ENCODE data around the gene CALML3.
A peak's percentile ranks its signal among the peaks of the same experiment; 100 is the strongest.

Gene CALML3

GRCh38 chr10:5545011-5545410 is 20.2 kb downstream of the CALML3 start:
- no peak for DNase-seq

GRCh38 chr10:5545426-5545777 is 20.6 kb downstream of the CALML3 start:
- no peak for DNase-seq

- peak in 1 of 2 experiments; percentile 18 for DNase-seq
Measured at GRCh38 chr10:5545778-5546710, 21.3 kb downstream of the CALML3 start.

- DNase-seq = peak in 1 of 2 experiments; percentile 33
Measured at GRCh38 chr10:5546891-5547680, 22.3 kb downstream of the CALML3 start.

DNA sequence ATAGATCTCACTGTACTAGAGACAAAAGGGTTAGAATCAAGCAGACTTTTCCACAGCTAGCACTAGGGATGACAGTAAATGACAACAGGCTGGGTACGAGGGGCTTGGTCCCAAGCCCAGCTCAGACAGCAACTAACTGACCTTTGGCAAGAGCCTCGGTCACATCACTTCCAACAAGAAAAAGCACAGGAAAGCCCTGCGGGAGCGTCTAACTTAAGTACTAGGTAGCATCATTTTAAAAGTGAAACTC is 22.8 kb downstream of the CALML3 start:
- no peak for DNase-seq

GRCh38 chr10:5547931-5548660 is 23.3 kb downstream of the CALML3 start:
- DNase-seq = peak in 1 of 2 experiments; percentile 40

- DNase-seq = peak; percentile 23 to 26
Measured at GRCh38 chr10:5549462-5550249, 24.9 kb downstream of the CALML3 start.

- no peak for DNase-seq
Measured at GRCh38 chr10:5550250-5550545, 25.4 kb downstream of the CALML3 start.

DNA sequence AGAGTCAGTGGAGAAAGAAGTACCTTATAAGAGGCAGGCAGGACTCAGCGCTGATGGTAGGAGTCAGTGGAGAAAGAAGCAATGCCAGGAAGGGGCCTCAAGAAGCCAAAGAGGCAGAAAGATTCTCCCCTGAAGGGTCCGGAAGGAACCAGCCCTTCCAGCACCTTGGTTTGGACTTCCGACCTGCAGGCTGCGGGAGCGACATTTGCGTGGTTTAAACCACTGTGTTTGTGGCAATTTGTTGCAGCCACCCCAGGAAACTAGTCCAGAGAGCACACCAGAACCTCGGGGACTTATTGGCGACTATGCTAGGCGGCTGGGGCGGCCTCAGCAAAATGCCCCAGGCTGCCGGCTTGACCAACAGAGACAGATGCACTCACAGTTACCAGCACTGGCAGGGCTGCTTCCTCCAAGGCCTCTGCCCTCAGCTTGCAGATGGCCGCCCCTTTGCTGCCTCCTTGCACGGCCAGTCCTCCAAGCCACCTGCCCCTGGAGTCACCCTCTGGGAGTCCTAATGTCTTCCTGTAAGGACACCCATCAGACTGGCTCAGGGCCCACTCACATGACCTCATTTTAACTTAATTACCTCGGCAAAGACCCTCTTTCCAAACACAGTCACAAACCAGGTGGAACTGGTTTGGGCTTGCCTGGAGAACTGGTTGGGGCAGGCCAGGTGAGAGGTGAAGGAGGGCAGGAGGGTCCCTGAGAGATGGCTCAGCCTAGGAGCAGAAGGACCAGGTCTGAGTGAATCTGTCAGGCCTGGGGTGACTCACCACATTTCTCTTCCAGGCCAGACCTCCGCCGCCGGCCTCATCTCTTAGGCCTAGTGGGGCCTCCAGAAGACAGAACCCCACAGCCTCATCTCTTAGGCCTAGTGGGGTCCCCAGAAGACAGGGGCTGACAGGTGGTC is 26.1 kb downstream of the CALML3 start:
- DNase-seq = peak in 1 of 2 experiments; percentile 43

DNA sequence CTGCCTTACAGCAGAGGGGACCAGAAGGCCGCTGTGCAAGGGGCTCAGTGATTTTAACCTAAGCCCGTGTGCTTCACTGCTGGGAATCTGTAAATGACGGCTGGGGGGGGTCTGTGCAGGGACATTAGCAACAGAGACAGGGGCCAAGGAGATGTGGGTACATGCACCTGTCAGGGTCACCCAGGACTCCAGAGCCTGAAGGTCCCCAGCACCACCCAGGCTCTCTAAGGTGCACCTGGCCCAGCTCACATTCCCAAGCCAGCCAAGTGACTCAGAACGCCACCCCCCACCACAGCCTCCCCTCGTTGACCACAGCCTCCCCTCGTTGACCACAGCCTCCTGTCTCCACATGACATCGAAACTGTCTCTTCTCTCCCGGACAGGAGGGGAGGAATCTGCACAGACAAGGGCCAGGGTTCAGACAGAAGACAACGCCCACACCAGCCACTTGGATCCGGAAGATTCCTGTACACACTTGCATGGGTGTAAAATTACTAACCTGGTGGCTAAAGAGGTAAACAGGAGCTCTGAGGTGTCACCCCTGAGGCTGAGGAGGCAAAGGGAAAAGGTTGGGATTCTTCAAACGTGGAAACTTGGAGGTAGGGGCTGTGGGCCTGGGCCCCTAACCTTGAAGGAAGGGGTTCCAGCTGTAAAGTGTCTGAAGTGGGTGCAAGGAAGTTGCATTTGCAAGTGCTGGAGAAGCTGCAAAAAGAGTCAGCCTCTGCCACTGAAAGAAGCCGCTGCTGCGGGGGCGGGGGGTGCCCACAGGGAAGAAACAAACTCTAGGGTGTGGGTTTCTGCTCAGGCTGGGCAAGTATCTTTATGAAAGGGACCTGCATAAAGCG is 27.0 kb downstream of the CALML3 start:
- DNase-seq = no peak

- DNase-seq = no peak
Measured at GRCh38 chr10:5552376-5553321, 27.9 kb downstream of the CALML3 start.

DNA sequence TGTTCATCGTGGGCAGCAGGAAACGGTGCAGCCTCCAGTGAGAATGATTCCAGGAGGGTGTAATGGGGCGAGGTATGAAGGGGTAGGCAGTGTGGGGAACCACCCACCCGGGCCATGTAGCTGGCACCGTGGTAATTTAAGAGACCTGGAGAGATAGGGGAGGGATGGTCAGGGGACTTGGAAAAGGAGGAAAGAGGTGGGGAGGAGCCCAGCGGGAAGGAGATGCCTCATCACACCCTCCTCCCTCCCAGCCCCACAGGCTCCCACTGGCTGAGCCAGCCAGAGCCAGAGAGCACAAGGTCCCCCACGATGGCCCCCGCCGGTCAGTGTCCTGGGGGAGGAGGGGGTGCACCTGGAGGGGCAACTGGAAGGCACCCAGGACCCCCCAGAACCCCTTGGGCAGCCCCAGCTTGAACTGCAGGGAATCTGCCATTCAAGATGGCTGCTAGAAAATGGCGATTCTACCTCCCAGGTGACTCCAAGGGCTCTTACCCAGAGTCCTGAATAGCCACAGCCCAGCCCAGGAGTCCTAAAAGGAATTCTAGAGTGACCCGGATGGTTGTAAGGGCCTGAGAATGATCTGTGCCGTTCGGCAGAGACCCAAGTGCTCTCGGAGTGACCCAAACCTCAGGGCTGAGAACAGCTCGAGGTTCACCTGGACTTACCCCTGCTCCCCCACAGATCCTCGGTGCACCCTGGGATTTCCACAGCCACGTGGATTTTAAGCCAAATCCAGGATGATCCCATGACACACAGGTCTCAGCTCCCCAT is 28.8 kb downstream of the CALML3 start:
- DNase-seq = no peak

GRCh38 chr10:5555021-5555510 is 30.3 kb downstream of the CALML3 start:
- no peak for DNase-seq

DNA sequence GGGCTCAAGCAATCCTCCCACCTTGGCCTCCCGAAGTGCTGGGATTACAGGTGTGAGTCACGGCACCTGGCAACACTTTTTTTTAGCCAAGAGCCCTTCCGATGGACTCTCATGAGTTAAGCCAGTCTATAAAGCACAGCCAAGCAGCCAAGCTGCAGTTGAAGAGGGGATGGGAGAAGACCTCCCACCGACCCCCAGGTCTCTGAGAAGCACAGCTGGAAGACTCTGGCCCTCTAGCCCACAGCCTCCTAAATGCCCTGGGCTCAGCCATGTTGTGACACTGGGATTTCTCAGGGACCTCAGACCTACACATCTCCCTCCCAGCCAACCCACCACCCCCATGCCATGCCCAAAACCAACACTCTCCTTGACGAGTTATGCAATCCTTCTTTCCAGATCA is 31.1 kb downstream of the CALML3 start:
- no peak for DNase-seq

DNA sequence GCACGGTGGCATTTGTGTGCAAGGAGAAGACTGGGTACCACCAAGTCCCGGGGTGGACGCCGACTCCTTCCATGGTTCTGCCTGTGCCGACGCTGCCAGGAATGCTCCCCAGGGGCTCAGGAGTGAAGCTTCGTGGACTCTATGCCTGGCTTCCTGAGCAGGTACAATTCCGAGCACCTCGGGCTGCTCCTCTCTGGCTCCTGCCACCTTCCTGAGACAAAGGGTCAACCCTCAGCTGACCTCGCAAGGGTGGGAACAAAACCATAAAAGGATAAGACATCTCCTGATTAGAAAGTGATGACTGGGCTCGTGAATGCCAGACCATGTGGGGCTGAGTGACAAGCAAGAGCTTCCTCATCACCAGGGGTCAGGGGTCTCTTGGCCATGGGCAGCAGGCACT is 31.8 kb downstream of the CALML3 start:
- no peak for DNase-seq

- no peak for DNase-seq
Measured at GRCh38 chr10:5557040-5557721, 32.4 kb downstream of the CALML3 start.

- DNase-seq = no peak
Measured at GRCh38 chr10:5557799-5558771, 33.3 kb downstream of the CALML3 start.

Data from SHP77 (cell line).